Measurements from ENCODE around the gene HSP90B1.

HSP90B1 gene

DNA sequence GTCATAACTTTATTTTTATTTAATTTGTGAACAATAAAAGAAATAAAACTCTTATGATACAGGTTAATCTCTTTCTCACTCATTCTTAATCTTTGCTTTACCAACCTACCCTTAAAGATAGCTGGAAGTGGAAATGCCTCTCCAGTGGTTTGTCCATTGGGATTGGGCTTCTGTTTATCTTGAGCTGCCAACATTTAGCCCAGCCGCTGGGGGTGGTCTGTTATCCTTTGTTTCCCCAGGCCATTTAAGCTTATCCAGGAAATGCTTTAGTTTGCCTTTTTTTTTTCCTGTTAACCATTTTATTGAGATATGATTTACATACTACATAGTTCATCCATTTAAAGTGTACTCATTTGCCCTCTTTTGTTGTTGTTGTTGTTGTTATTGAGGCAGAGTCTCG is 43.7 kb downstream of the HSP90B1 start:
- no peak overlapping the region for H3K27ac ChIP-seq (ENCODE audit: low read length)
- no peak overlapping the region for H3K4me3 ChIP-seq (ENCODE audit: low read length in 2 of 2)
- peaks cover 0 to 13% of the 10 kb centered on the region in 2 donors for H3K36me3 ChIP-seq (ENCODE audit: control insufficient read depth in 2 of 2, insufficient read depth in 2 of 2, low read length in 2 of 2)
- no peak overlapping the region for H3K9ac ChIP-seq (ENCODE audit: low read length in 2 of 2)
- no peaks in the 10 kb centered on the region for H3K9me3 ChIP-seq (ENCODE audit: control insufficient read depth in 2 of 2, low read length in 2 of 2)
- H3K27me3 ChIP-seq (ENCODE audit: control insufficient read depth in 1 of 2, insufficient read depth in 2 of 2, low read length in 2 of 2): no peaks in the 10 kb centered on the region
- H3K4me1 ChIP-seq (ENCODE audit: control insufficient read depth, insufficient read depth, low read length): peaks cover 2% of the 10 kb centered on the region

GRCh38 chr12:103975368-103975767 is 45.2 kb downstream of the HSP90B1 start:
- peaks cover 6 to 17% of the 10 kb centered on the region in 2 donors for H3K36me3 ChIP-seq (ENCODE audit: control insufficient read depth in 2 of 2, insufficient read depth in 2 of 2, low read length in 2 of 2)
- no peak overlapping the region for H3K4me3 ChIP-seq (ENCODE audit: low read length in 2 of 2)
- H3K27me3 ChIP-seq (ENCODE audit: control insufficient read depth in 1 of 2, insufficient read depth in 2 of 2, low read length in 2 of 2): no peaks in the 10 kb centered on the region
- H3K4me1 ChIP-seq (ENCODE audit: control insufficient read depth, insufficient read depth, low read length): no peaks in the 10 kb centered on the region
- H3K9me3 ChIP-seq (ENCODE audit: control insufficient read depth in 2 of 2, low read length in 2 of 2): no peaks in the 10 kb centered on the region
- H3K9ac ChIP-seq (ENCODE audit: low read length in 2 of 2): no peak overlapping the region
- H3K27ac ChIP-seq (ENCODE audit: low read length): no peak overlapping the region

DNA sequence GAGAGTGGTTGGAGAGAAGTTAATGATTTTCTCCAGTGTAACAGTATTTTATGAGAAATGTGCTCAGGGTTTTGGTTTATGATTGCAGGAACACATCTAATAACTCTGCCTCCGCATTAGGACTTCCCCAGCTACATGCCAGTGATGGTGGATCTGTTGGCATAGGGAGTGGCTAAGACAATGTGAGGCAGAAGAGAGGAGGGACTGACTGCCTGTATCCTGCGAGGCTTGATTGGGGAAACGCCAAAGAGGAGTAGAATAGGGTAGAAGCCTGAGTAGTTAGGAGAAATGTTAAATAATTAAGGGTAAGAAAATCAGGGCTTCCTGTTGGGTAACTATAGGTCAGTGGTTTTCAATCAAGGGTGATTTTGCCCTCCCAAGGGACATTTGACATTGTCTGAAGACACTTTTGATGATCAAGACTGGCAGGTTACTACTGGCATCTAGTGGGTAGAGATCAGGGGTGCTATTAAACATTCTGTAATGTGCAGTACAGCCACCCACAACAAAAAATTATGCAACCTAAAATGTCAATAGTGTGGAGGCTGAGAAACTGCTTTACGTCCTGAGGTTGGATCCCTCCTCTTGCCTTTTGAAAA is 48.3 kb downstream of the HSP90B1 start:
- H3K27ac ChIP-seq (ENCODE audit: low read length): no peak overlapping the region
- no peak overlapping the region for H3K4me3 ChIP-seq (ENCODE audit: low read length in 2 of 2)
- H3K9me3 ChIP-seq (ENCODE audit: control insufficient read depth in 2 of 2, low read length in 2 of 2): no peaks in the 10 kb centered on the region
- no peaks in the 10 kb centered on the region for H3K27me3 ChIP-seq (ENCODE audit: control insufficient read depth in 1 of 2, insufficient read depth in 2 of 2, low read length in 2 of 2)
- no peaks in the 10 kb centered on the region for H3K4me1 ChIP-seq (ENCODE audit: control insufficient read depth, insufficient read depth, low read length)
- H3K36me3 ChIP-seq (ENCODE audit: control insufficient read depth in 2 of 2, insufficient read depth in 2 of 2, low read length in 2 of 2): peaks cover 19 to 34% of the 10 kb centered on the region in 2 donors
- H3K9ac ChIP-seq (ENCODE audit: low read length in 2 of 2): no peak overlapping the region

DNA sequence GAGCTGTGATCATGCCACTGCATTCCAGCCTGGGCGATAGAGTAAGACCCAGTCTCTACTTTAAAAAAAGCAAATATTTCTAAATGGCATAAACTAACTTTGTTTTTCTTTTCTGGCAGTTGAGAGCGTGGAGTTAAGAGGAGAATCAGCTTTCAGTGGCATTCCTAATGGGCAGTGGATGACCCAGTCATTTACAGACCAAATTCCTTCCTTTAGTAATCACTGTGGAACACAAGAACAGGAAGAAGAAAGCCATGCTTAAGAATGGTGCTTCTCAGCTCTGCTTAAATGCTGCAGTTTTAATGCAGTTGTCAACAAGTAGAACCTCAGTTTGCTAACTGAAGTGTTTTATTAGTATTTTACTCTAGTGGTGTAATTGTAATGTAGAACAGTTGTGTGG is 56.6 kb downstream of the HSP90B1 start:
- Histone ChIP-seq H3K27ac (ENCODE audit: low read length) (no peak overlapping the region), H3K4me1 (ENCODE audit: control insufficient read depth, insufficient read depth, low read length) (no peaks in the 10 kb centered on the region), H3K4me3 (ENCODE audit: low read length in 2 of 2) (no peak overlapping the region), H3K27me3 (ENCODE audit: control insufficient read depth in 1 of 2, insufficient read depth in 2 of 2, low read length in 2 of 2) (no peaks in the 10 kb centered on the region), H3K9me3 (ENCODE audit: control insufficient read depth in 2 of 2, low read length in 2 of 2) (no peaks in the 10 kb centered on the region), H3K36me3 (ENCODE audit: control insufficient read depth in 2 of 2, insufficient read depth in 2 of 2, low read length in 2 of 2) (peaks cover 29 to 37% of the 10 kb centered on the region in 2 donors), H3K9ac (ENCODE audit: low read length in 2 of 2) (no peak overlapping the region)

DNA sequence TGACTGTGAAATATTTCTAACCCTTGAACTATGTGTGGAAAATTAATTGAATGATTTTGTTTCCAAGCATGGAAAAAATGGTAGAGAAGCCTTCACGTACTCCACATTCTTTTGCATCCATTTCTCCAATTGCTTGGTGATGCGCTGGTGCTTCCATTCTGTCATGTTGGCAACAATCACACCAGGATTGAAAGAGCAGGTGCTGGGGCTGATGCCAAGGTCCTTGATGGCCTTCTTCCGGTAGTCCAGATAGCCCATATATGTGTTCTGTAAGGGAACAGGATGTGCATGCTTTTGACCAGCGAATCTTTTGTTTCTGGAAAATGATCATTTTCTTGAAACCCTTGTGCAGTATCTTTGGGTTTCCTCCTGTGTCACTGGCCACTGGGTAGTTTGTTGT is 64.0 kb downstream of the HSP90B1 start:
- no peak overlapping the region for H3K4me3 ChIP-seq (ENCODE audit: low read length in 2 of 2)
- no peak overlapping the region for H3K9ac ChIP-seq (ENCODE audit: low read length in 2 of 2)
- H3K4me1 ChIP-seq (ENCODE audit: control insufficient read depth, insufficient read depth, low read length): no peaks in the 10 kb centered on the region
- H3K36me3 ChIP-seq (ENCODE audit: control insufficient read depth in 2 of 2, insufficient read depth in 2 of 2, low read length in 2 of 2): peaks cover 2 to 5% of the 10 kb centered on the region in 2 donors
- no peaks in the 10 kb centered on the region for H3K9me3 ChIP-seq (ENCODE audit: control insufficient read depth in 2 of 2, low read length in 2 of 2)
- H3K27ac ChIP-seq (ENCODE audit: low read length): no peak overlapping the region
- no peaks in the 10 kb centered on the region for H3K27me3 ChIP-seq (ENCODE audit: control insufficient read depth in 1 of 2, insufficient read depth in 2 of 2, low read length in 2 of 2)

DNA sequence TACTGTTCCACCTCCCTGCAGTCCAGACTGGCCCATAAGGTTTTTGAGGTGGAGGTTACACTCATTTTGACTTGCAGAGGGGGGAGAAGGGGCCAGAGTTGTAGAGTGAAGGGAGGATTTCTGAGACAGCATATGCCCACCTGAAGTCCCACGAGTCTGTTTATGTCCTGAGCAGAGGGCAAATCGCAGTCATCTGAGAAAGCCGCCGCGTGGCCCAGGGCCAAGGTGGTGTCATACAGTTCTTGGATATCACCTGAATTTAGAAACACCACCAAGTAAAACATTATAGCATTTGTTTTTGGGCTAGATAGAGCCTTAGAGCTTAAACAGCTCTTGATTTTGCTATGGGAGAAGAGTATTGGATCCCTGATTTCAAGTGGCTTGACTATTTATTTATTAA is 66.4 kb downstream of the HSP90B1 start:
- Histone ChIP-seq H3K4me1 (ENCODE audit: control insufficient read depth, insufficient read depth, low read length) (no peaks in the 10 kb centered on the region), H3K27ac (ENCODE audit: low read length) (no peak overlapping the region), H3K27me3 (ENCODE audit: control insufficient read depth in 1 of 2, insufficient read depth in 2 of 2, low read length in 2 of 2) (no peaks in the 10 kb centered on the region), H3K9me3 (ENCODE audit: control insufficient read depth in 2 of 2, low read length in 2 of 2) (no peaks in the 10 kb centered on the region), H3K36me3 (ENCODE audit: control insufficient read depth in 2 of 2, insufficient read depth in 2 of 2, low read length in 2 of 2) (peaks cover 0 to 2% of the 10 kb centered on the region in 2 donors), H3K9ac (ENCODE audit: low read length in 2 of 2) (no peak overlapping the region), H3K4me3 (ENCODE audit: low read length in 2 of 2) (no peak overlapping the region)

GRCh38 chr12:103997286-103997900 is 67.2 kb downstream of the HSP90B1 start:
- Histone ChIP-seq H3K9ac (ENCODE audit: low read length in 2 of 2) (no peak overlapping the region), H3K9me3 (ENCODE audit: control insufficient read depth in 2 of 2, low read length in 2 of 2) (no peaks in the 10 kb centered on the region), H3K36me3 (ENCODE audit: control insufficient read depth in 2 of 2, insufficient read depth in 2 of 2, low read length in 2 of 2) (peaks cover 0 to 2% of the 10 kb centered on the region in 2 donors), H3K4me3 (ENCODE audit: low read length in 2 of 2) (no peak overlapping the region), H3K4me1 (ENCODE audit: control insufficient read depth, insufficient read depth, low read length) (no peaks in the 10 kb centered on the region), H3K27me3 (ENCODE audit: control insufficient read depth in 1 of 2, insufficient read depth in 2 of 2, low read length in 2 of 2) (no peaks in the 10 kb centered on the region), H3K27ac (ENCODE audit: low read length) (peak overlapping the region; percentile 8)

All from stomach smooth muscle (tissue), 2 donors.